Caco-2 (cell line): Measurements from ENCODE around the gene CLEC2L. TPM values are rescaled to one million over a fixed set of nuclear protein-coding genes. Genes with fewer than 3 reads are reported as not detected.

ENCODE experiments used
- BruUV-seq: library from RNA; stranded (reverse); fragments of 400-500 nt; replicated peaks from 2 replicates; lab custom pipeline; 2021; lab: Mats Ljungman, UMichigan
- CTCF ChIA-PET: fragments of 300-600 bp; sonication (Branson Sonifier 250); formaldehyde crosslinking; loops from one replicate; lab custom pipeline; 2022; ENCODE audit warnings: antibody characterized with exemption; lab: Charles Lee
- POLR2A ChIA-PET: fragments of 300-600 bp; sonication (Branson Sonifier 250); formaldehyde crosslinking; loops from one replicate; lab custom pipeline; 2022; ENCODE audit warnings: antibody characterized with exemption; lab: Charles Lee
- DNase-seq, 2 experiments: peaks; one replicate each; pipeline versions ENCODE4 v3.0.0 to v3.0.0-alpha.2; 2020 to 2022
- H3K27me3 ChIP-seq: replicated peaks from 2 replicates; pipeline ENCODE4 v1.6.0; 2011; ENCODE audit warnings: low read length; ENCODE audit not compliant: control insufficient read depth, insufficient read depth
- H3K36me3 ChIP-seq: 2 replicates; pipeline ENCODE4 v1.5.1; 2011; ENCODE audit warnings: low read length; ENCODE audit not compliant: control insufficient read depth, insufficient read depth
- H3K4me1 ChIP-seq: fragments of 250-450 bp; sonication (Bioruptor Pico); 2 replicates; pipeline ENCODE4 v1.5.1; 2020; ENCODE audit warnings: mild to moderate bottlenecking
- H3K4me3 ChIP-seq: 2 replicates; pipeline ENCODE4 v1.5.1; 2011; ENCODE audit warnings: low read depth, mild to moderate bottlenecking, control low read depth, low read length
- H3K9me3 ChIP-seq: fragments of 250-450 bp; sonication (Bioruptor Pico); 2 replicates; pipeline ENCODE4 v1.5.1; 2020; ENCODE audit warnings: mild to moderate bottlenecking, moderate library complexity
- H3K27ac Mint-ChIP-seq: one replicate; pipeline ENCODE4 v1.8.0; 2022; ENCODE audit warnings: mixed read lengths; ENCODE audit not compliant: unreplicated experiment
- H3K27me3 Mint-ChIP-seq: one replicate; pipeline ENCODE4 v1.8.0; 2022; ENCODE audit warnings: mixed read lengths; ENCODE audit not compliant: insufficient read depth, unreplicated experiment
- H3K36me3 Mint-ChIP-seq: one replicate; pipeline ENCODE4 v1.8.0; 2022; ENCODE audit warnings: mild to moderate bottlenecking, mixed read lengths; ENCODE audit not compliant: insufficient read depth, unreplicated experiment
- H3K4me1 Mint-ChIP-seq: one replicate; pipeline ENCODE4 v1.8.0; 2022; ENCODE audit warnings: low read depth, mixed read lengths; ENCODE audit not compliant: unreplicated experiment
- H3K4me3 Mint-ChIP-seq: one replicate; pipeline ENCODE4 v1.8.0; 2022; ENCODE audit warnings: mild to moderate bottlenecking, moderate library complexity, mixed read lengths; ENCODE audit not compliant: unreplicated experiment
- H3K9me3 Mint-ChIP-seq: one replicate; pipeline ENCODE4 v1.8.0; 2022; ENCODE audit warnings: mixed read lengths; ENCODE audit not compliant: unreplicated experiment
- intact Hi-C: fragments of 100-400 bp; cut with micrococcal nuclease; formaldehyde crosslinking; loops from one replicate; pipeline ENCODE4 v1.10.0; 2022; ENCODE audit not compliant: unreplicated experiment
- total RNA-seq: library from RNA; stranded (reverse); gene quantifications from 2 replicates; pipeline ENCODE4 v1.2.3, GENCODE V29; 2022
- TF ChIP-seq, protein P1 (sequence below), 2 experiments: fragments of 200-600 bp in 1 of 2; IDR thresholded peaks; 1 replicate in 1 of 2; 2 replicates in 1 of 2; pipeline versions ENCODE4 v1.5.1 to v1.8.0; 2011 to 2022; ENCODE audit warnings: antibody characterized with exemption in 1 of 2, control low read depth in 1 of 2, inconsistent platforms in 1 of 2, low read depth in 1 of 2, low read length in 1 of 2, mild to moderate bottlenecking in 1 of 2, moderate library complexity in 1 of 2; ENCODE audit not compliant: insufficient read depth in 1 of 2, severe bottlenecking in 1 of 2, unreplicated experiment in 1 of 2

CLEC2L gene
- total RNA-seq, 1 experiment from 2014 or later = not detected

- Mint-ChIP-seq H3K27me3 (no peaks in the 10 kb centered on the region), H3K9me3 (no peaks in the 10 kb centered on the region), H3K4me1 (peaks cover 8% of the 10 kb centered on the region), H3K4me3 (no peak overlapping the region), H3K36me3 (peaks cover 12% of the 10 kb centered on the region), H3K27ac (no peak overlapping the region)
- Histone ChIP-seq H3K27me3 (no peaks in the 10 kb centered on the region), H3K4me1 (peaks cover 10% of the 10 kb centered on the region; the same call in 1 of the 2 replicates), H3K9me3 (no peaks in the 10 kb centered on the region), H3K4me3 (no peak overlapping the region), H3K36me3 (no peaks in the 10 kb centered on the region)
- BruUV-seq = no TSS peak
- no peak for DNase-seq
- TF ChIP-seq, protein P1, sequence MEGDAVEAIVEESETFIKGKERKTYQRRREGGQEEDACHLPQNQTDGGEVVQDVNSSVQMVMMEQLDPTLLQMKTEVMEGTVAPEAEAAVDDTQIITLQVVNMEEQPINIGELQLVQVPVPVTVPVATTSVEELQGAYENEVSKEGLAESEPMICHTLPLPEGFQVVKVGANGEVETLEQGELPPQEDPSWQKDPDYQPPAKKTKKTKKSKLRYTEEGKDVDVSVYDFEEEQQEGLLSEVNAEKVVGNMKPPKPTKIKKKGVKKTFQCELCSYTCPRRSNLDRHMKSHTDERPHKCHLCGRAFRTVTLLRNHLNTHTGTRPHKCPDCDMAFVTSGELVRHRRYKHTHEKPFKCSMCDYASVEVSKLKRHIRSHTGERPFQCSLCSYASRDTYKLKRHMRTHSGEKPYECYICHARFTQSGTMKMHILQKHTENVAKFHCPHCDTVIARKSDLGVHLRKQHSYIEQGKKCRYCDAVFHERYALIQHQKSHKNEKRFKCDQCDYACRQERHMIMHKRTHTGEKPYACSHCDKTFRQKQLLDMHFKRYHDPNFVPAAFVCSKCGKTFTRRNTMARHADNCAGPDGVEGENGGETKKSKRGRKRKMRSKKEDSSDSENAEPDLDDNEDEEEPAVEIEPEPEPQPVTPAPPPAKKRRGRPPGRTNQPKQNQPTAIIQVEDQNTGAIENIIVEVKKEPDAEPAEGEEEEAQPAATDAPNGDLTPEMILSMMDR (IDR thresholded peaks at IDR 0.05; ENCODE audit: insufficient read depth in 1 of 2, low read depth in 1 of 2, low read length in 1 of 2, severe bottlenecking in 1 of 2, unreplicated experiment in 1 of 2) = no peak
- POLR2A ChIA-PET = no interaction called here
- CTCF ChIA-PET = no interaction called here
- intact Hi-C loops = no loop called here
Observed at GRCh38 chr7:139560678-139561077, 37.2 kb downstream of the CLEC2L start.

DNA sequence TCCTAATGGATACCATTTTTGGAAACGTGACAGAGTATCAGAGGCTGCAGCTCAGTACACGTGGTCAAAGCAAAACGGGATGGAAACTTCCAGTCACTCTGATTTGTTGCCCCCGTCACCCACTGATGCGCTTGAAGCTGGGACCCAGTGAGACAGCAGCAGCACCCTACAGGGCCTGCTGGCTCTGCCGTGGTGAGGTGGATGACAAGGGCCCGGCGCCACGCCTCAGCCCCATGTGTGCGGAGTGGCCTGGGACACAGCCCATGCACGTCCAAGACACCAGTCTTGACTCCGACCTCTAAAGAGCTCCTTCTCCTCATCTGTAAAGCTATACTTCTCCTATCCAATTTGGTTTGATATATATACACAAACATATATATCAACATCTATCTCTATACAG is 39.0 kb downstream of the CLEC2L start:
- no peak overlapping the region for H3K4me3 Mint-ChIP-seq
- Histone ChIP-seq H3K36me3 (no peaks in the 10 kb centered on the region), H3K4me1 (peaks cover 15% of the 10 kb centered on the region; the same call in 1 of the 2 replicates), H3K9me3 (no peaks in the 10 kb centered on the region), H3K27me3 (no peaks in the 10 kb centered on the region), H3K4me3 (no peak overlapping the region)
- ChIA-PET CTCF (no interaction called here), POLR2A (no interaction called here)
- intact Hi-C loops = no loop called here
- DNase-seq = peak in 1 of 2 experiments; percentile 14
- TF ChIP-seq, protein P1 (IDR thresholded peaks at IDR 0.05; ENCODE audit: insufficient read depth in 1 of 2, low read depth in 1 of 2, low read length in 1 of 2, severe bottlenecking in 1 of 2, unreplicated experiment in 1 of 2) = no peak
- H3K27me3 Mint-ChIP-seq = no peaks in the 10 kb centered on the region
- peaks cover 18% of the 10 kb centered on the region for H3K36me3 Mint-ChIP-seq
- BruUV-seq = no TSS peak
- no peak overlapping the region for H3K27ac Mint-ChIP-seq
- H3K4me1 Mint-ChIP-seq = peaks cover 20% of the 10 kb centered on the region
- H3K9me3 Mint-ChIP-seq = no peaks in the 10 kb centered on the region

- peak in 1 of 2 experiments; percentile 11 for DNase-seq
- Histone ChIP-seq H3K4me3 (no peak overlapping the region), H3K36me3 (no peaks in the 10 kb centered on the region), H3K9me3 (no peaks in the 10 kb centered on the region), H3K27me3 (no peaks in the 10 kb centered on the region), H3K4me1 (peaks cover 18% of the 10 kb centered on the region)
- H3K27me3 Mint-ChIP-seq = no peaks in the 10 kb centered on the region
- ChIA-PET CTCF (no interaction called here), POLR2A (no interaction called here)
- H3K9me3 Mint-ChIP-seq = no peaks in the 10 kb centered on the region
- peaks cover 18% of the 10 kb centered on the region for H3K36me3 Mint-ChIP-seq
- intact Hi-C loops = no loop called here
- TF ChIP-seq, protein P1 (IDR thresholded peaks at IDR 0.05; ENCODE audit: insufficient read depth in 1 of 2, low read depth in 1 of 2, low read length in 1 of 2, severe bottlenecking in 1 of 2, unreplicated experiment in 1 of 2) = no peak
- peaks cover 19% of the 10 kb centered on the region for H3K4me1 Mint-ChIP-seq
- BruUV-seq = no TSS peak
- H3K4me3 Mint-ChIP-seq = no peak overlapping the region
- H3K27ac Mint-ChIP-seq = peak overlapping the region; percentile 56
Observed at GRCh38 chr7:139562961-139563565, 39.6 kb downstream of the CLEC2L start.
